Stomach (tissue), 4 donors: ENCODE measurements around the gene PBX2.
"Not testable (repeated sequence)": the region's sequence is repeated elsewhere in the genome, so short reads cannot be mapped to it uniquely, and the experiment has no call there.

Experiments used
- POLR2A ChIP-seq, 4 donors: fragments of 450-650 bp; IDR thresholded peaks; one replicate each; pipeline ENCODE4 v1.6.1; 2016; ENCODE audit warnings: antibody characterized with exemption in 4 of 4, control low read depth in 2 of 4, mild to moderate bottlenecking in 1 of 4, moderate library complexity in 1 of 4
- POLR2AphosphoS5 ChIP-seq, 3 donors: sonication (generic); formaldehyde crosslinking; IDR thresholded peaks; one replicate each; pipeline ENCODE4 v1.6.1; 2016; ENCODE audit warnings: antibody characterized with exemption in 3 of 3
- TF ChIP-seq, protein P1 (sequence below), 7 experiments: fragments of 450-650 bp in 4 of 7; fragments of 200-600 bp in 3 of 7; sonication (generic) in 3 of 7; IDR thresholded peaks; one replicate each; pipeline ENCODE4 v1.5.1; 2016 to 2019; ENCODE audit warnings: antibody characterized with exemption in 7 of 7, control low read depth in 2 of 7, mild to moderate bottlenecking in 1 of 7

DNA sequence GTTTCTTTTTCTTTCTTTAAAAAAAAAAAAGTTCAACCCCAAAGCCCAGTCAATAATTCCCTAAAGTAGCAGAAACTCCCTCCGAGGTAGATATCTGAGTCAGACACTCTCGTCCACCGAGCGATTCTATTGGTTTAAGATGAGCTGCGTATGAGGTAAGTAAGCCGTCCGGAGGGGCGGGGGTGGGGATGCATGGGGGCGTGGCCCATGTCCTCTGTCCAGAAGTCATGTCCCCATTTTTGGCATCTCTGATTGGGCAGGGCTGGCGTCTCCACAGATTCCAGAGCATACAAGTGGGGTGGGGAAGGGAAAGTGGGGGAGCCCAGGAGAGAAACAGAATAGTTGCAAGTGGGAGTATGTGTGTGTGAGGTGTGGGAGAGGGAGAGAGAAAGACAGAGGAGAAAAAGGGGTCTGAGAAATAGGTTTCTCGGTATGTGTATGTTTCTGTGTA is 4.3 kb downstream of the PBX2 start:
- TF ChIP-seq, protein P1, sequence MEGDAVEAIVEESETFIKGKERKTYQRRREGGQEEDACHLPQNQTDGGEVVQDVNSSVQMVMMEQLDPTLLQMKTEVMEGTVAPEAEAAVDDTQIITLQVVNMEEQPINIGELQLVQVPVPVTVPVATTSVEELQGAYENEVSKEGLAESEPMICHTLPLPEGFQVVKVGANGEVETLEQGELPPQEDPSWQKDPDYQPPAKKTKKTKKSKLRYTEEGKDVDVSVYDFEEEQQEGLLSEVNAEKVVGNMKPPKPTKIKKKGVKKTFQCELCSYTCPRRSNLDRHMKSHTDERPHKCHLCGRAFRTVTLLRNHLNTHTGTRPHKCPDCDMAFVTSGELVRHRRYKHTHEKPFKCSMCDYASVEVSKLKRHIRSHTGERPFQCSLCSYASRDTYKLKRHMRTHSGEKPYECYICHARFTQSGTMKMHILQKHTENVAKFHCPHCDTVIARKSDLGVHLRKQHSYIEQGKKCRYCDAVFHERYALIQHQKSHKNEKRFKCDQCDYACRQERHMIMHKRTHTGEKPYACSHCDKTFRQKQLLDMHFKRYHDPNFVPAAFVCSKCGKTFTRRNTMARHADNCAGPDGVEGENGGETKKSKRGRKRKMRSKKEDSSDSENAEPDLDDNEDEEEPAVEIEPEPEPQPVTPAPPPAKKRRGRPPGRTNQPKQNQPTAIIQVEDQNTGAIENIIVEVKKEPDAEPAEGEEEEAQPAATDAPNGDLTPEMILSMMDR (IDR thresholded peaks at IDR 0.05) = not testable (repeated sequence)
- not testable (repeated sequence) for TF ChIP-seq POLR2A, POLR2AphosphoS5 (IDR thresholded peaks at IDR 0.05)
